Caco-2 (cell line): ENCODE data around the gene ARHGDIA. TPM values are rescaled to one million over a fixed set of nuclear protein-coding genes. Genes with fewer than 3 reads are reported as not detected.

Experiments
- BruUV-seq: library from RNA; stranded (reverse); fragments of 400-500 nt; replicated peaks from 2 replicates; lab custom pipeline; 2021; lab: Mats Ljungman, UMichigan
- CTCF ChIA-PET: fragments of 300-600 bp; sonication (Branson Sonifier 250); formaldehyde crosslinking; loops from one replicate; lab custom pipeline; 2022; ENCODE audit warnings: antibody characterized with exemption; lab: Charles Lee
- POLR2A ChIA-PET: fragments of 300-600 bp; sonication (Branson Sonifier 250); formaldehyde crosslinking; loops from one replicate; lab custom pipeline; 2022; ENCODE audit warnings: antibody characterized with exemption; lab: Charles Lee
- DNase-seq, 2 experiments: peaks; one replicate each; pipeline versions ENCODE4 v3.0.0 to v3.0.0-alpha.2; 2020 to 2022
- H3K27me3 ChIP-seq: replicated peaks from 2 replicates; pipeline ENCODE4 v1.6.0; 2011; ENCODE audit warnings: low read length; ENCODE audit not compliant: control insufficient read depth, insufficient read depth
- H3K36me3 ChIP-seq: 2 replicates; pipeline ENCODE4 v1.5.1; 2011; ENCODE audit warnings: low read length; ENCODE audit not compliant: control insufficient read depth, insufficient read depth
- H3K4me1 ChIP-seq: fragments of 250-450 bp; sonication (Bioruptor Pico); 2 replicates; pipeline ENCODE4 v1.5.1; 2020; ENCODE audit warnings: mild to moderate bottlenecking
- H3K4me3 ChIP-seq: 2 replicates; pipeline ENCODE4 v1.5.1; 2011; ENCODE audit warnings: low read depth, mild to moderate bottlenecking, control low read depth, low read length
- H3K9me3 ChIP-seq: fragments of 250-450 bp; sonication (Bioruptor Pico); 2 replicates; pipeline ENCODE4 v1.5.1; 2020; ENCODE audit warnings: mild to moderate bottlenecking, moderate library complexity
- H3K27ac Mint-ChIP-seq: one replicate; pipeline ENCODE4 v1.8.0; 2022; ENCODE audit warnings: mixed read lengths; ENCODE audit not compliant: unreplicated experiment
- H3K27me3 Mint-ChIP-seq: one replicate; pipeline ENCODE4 v1.8.0; 2022; ENCODE audit warnings: mixed read lengths; ENCODE audit not compliant: insufficient read depth, unreplicated experiment
- H3K36me3 Mint-ChIP-seq: one replicate; pipeline ENCODE4 v1.8.0; 2022; ENCODE audit warnings: mild to moderate bottlenecking, mixed read lengths; ENCODE audit not compliant: insufficient read depth, unreplicated experiment
- H3K4me1 Mint-ChIP-seq: one replicate; pipeline ENCODE4 v1.8.0; 2022; ENCODE audit warnings: low read depth, mixed read lengths; ENCODE audit not compliant: unreplicated experiment
- H3K4me3 Mint-ChIP-seq: one replicate; pipeline ENCODE4 v1.8.0; 2022; ENCODE audit warnings: mild to moderate bottlenecking, moderate library complexity, mixed read lengths; ENCODE audit not compliant: unreplicated experiment
- H3K9me3 Mint-ChIP-seq: one replicate; pipeline ENCODE4 v1.8.0; 2022; ENCODE audit warnings: mixed read lengths; ENCODE audit not compliant: unreplicated experiment
- intact Hi-C: fragments of 100-400 bp; cut with micrococcal nuclease; formaldehyde crosslinking; loops from one replicate; pipeline ENCODE4 v1.10.0; 2022; ENCODE audit not compliant: unreplicated experiment
- total RNA-seq: library from RNA; stranded (reverse); gene quantifications from 2 replicates; pipeline ENCODE4 v1.2.3, GENCODE V29; 2022
- TF ChIP-seq, protein P1 (sequence below), 2 experiments: fragments of 200-600 bp in 1 of 2; IDR thresholded peaks; 1 replicate in 1 of 2; 2 replicates in 1 of 2; pipeline versions ENCODE4 v1.5.1 to v1.8.0; 2011 to 2022; ENCODE audit warnings: antibody characterized with exemption in 1 of 2, control low read depth in 1 of 2, inconsistent platforms in 1 of 2, low read depth in 1 of 2, low read length in 1 of 2, mild to moderate bottlenecking in 1 of 2, moderate library complexity in 1 of 2; ENCODE audit not compliant: insufficient read depth in 1 of 2, severe bottlenecking in 1 of 2, unreplicated experiment in 1 of 2

ARHGDIA gene
- total RNA-seq, 1 experiment from 2014 or later = 253 TPM

- no TSS peak for BruUV-seq
- Histone ChIP-seq H3K27me3 (no peaks in the 10 kb centered on the region), H3K4me1 (peaks cover 1% of the 10 kb centered on the region), H3K4me3 (no peak overlapping the region), H3K9me3 (no peaks in the 10 kb centered on the region), H3K36me3 (peaks cover 9% of the 10 kb centered on the region)
- DNase-seq = no peak
- POLR2A ChIA-PET = no interaction called here
- CTCF ChIA-PET = no interaction called here
- H3K4me3 Mint-ChIP-seq = no peak overlapping the region
- H3K27ac Mint-ChIP-seq = no peak overlapping the region
- no peaks in the 10 kb centered on the region for H3K9me3 Mint-ChIP-seq
- H3K4me1 Mint-ChIP-seq = no peaks in the 10 kb centered on the region
- no peaks in the 10 kb centered on the region for H3K27me3 Mint-ChIP-seq
- intact Hi-C loops = no loop called here
- peaks cover 100% of the 10 kb centered on the region for H3K36me3 Mint-ChIP-seq
- TF ChIP-seq, protein P1, sequence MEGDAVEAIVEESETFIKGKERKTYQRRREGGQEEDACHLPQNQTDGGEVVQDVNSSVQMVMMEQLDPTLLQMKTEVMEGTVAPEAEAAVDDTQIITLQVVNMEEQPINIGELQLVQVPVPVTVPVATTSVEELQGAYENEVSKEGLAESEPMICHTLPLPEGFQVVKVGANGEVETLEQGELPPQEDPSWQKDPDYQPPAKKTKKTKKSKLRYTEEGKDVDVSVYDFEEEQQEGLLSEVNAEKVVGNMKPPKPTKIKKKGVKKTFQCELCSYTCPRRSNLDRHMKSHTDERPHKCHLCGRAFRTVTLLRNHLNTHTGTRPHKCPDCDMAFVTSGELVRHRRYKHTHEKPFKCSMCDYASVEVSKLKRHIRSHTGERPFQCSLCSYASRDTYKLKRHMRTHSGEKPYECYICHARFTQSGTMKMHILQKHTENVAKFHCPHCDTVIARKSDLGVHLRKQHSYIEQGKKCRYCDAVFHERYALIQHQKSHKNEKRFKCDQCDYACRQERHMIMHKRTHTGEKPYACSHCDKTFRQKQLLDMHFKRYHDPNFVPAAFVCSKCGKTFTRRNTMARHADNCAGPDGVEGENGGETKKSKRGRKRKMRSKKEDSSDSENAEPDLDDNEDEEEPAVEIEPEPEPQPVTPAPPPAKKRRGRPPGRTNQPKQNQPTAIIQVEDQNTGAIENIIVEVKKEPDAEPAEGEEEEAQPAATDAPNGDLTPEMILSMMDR (IDR thresholded peaks at IDR 0.05; ENCODE audit: insufficient read depth in 1 of 2, low read depth in 1 of 2, low read length in 1 of 2, severe bottlenecking in 1 of 2, unreplicated experiment in 1 of 2) = no peak
These were observed 13.4 kb upstream of the ARHGDIA start for GRCh38 chr17:81884520-81884919.

DNA sequence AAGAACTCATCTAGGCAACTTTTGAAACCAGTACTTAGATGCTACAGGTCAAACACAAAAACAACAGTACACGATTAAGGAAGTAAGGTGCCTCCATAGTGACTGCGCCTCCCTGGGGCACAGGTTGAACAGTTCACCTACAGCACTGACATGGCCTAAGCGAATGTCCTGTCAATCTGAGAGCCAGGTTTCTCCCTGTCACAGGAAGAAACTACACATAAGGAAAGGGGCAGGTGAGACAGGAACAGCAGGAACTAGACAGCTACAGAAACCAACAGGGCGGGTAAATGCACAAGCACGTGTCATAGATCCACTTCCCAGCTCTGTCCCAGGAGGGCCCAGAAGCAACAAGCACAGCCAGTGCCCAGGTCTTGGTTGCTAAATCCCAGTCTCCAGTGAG, 8.0 kb upstream of the ARHGDIA start:
- Mint-ChIP-seq H3K9me3 (no peaks in the 10 kb centered on the region), H3K27ac (no peak overlapping the region), H3K4me1 (no peaks in the 10 kb centered on the region), H3K27me3 (no peaks in the 10 kb centered on the region), H3K4me3 (no peak overlapping the region), H3K36me3 (peaks cover 90% of the 10 kb centered on the region)
- intact Hi-C loops = no loop called here
- BruUV-seq = no TSS peak
- Histone ChIP-seq H3K4me1 (no peaks in the 10 kb centered on the region), H3K36me3 (peaks cover 3% of the 10 kb centered on the region), H3K9me3 (no peaks in the 10 kb centered on the region), H3K4me3 (no peak overlapping the region), H3K27me3 (no peaks in the 10 kb centered on the region)
- ChIA-PET POLR2A (no interaction called here), CTCF (no interaction called here)
- TF ChIP-seq, protein P1 (IDR thresholded peaks at IDR 0.05; ENCODE audit: insufficient read depth in 1 of 2, low read depth in 1 of 2, low read length in 1 of 2, severe bottlenecking in 1 of 2, unreplicated experiment in 1 of 2) = no peak
- DNase-seq = no peak

DNA sequence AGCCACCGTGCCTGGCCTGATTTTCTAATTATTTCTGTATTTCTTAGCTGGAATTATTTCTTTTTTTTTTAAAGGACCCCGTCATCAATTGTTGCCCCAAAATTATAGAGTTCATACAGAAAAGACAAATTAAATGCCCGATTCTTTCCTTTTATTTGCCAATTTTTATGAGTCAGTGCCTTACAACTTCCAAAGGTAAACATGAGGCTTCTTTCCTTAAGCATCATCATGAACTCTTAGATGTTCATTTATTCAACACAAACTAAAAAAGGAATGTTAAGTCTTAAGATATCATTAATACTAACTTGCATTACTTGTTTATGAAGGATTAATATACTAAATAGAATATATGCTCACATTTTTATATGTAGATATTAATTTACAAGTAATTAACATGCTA, 7.2 kb upstream of the ARHGDIA start:
- CTCF ChIA-PET = no interaction called here
- no peaks in the 10 kb centered on the region for H3K9me3 ChIP-seq
- peaks cover 3% of the 10 kb centered on the region; the same call in 1 of the 2 replicates for H3K36me3 ChIP-seq
- Mint-ChIP-seq H3K36me3 (peaks cover 89% of the 10 kb centered on the region), H3K27me3 (no peaks in the 10 kb centered on the region), H3K27ac (no peak overlapping the region), H3K4me1 (no peaks in the 10 kb centered on the region), H3K9me3 (no peaks in the 10 kb centered on the region), H3K4me3 (no peak overlapping the region)
- intact Hi-C loops = no loop called here
- no peaks in the 10 kb centered on the region for H3K27me3 ChIP-seq
- no peak overlapping the region for H3K4me3 ChIP-seq
- no TSS peak for BruUV-seq
- no peaks in the 10 kb centered on the region for H3K4me1 ChIP-seq
- POLR2A ChIA-PET = no interaction called here
- DNase-seq = no peak
- TF ChIP-seq, protein P1 (IDR thresholded peaks at IDR 0.05; ENCODE audit: insufficient read depth in 1 of 2, low read depth in 1 of 2, low read length in 1 of 2, severe bottlenecking in 1 of 2, unreplicated experiment in 1 of 2) = no peak
